HG03066 (cell line): ENCODE results near the gene CCDC77.

Experiments
- ATAC-seq: cut with Tn5 transposase; IDR thresholded peaks from one replicate; pipeline ENCODE4 v1.9.1; 2021; ENCODE audit warnings: low read depth; ENCODE audit not compliant: unreplicated experiment

Gene CCDC77

DNA sequence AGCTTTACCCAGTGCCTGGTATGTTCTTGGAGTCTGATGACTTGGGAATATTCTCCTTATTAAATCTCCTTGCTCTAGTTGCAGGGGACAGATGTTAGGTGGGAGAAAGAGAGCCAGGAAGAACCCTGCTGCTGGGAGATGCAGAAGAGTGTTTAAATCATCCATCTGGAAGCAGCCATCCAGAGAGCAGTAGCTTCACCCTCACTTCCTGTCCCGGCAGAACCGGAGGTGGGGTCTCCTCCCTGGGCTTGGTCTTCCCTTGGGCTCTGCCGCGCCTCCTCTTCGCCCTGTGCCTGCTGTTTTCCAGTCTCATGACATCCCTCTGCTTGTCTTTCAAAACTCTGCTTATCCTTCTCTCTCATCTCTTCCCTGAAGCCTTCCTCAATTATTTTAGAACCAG lies 73.8 kb downstream of the CCDC77 start:
- ATAC-seq, result no peak

DNA sequence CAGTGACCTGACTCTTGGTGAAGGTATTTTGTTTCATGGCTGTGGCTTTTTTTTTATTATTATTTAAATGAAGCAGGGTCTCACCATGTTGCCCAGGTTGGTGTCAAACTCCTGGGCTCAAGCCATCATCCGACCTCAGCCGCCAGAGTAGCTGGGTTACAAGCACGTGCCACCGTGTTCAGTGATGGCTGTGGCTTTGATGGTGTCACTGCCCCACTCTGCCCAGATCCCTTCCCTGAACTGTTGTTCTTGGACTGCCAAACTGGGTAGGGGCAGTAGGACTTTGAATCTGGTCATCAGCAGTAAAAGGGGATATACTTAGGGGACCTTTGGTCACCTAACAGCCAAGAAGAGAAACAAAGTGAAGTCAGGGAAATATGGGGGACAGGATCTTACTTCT lies 77.7 kb downstream of the CCDC77 start:
- no peak for ATAC-seq

- no peak for ATAC-seq
Measured at GRCh38 chr12:480831-481816, 79.7 kb downstream of the CCDC77 start.

DNA sequence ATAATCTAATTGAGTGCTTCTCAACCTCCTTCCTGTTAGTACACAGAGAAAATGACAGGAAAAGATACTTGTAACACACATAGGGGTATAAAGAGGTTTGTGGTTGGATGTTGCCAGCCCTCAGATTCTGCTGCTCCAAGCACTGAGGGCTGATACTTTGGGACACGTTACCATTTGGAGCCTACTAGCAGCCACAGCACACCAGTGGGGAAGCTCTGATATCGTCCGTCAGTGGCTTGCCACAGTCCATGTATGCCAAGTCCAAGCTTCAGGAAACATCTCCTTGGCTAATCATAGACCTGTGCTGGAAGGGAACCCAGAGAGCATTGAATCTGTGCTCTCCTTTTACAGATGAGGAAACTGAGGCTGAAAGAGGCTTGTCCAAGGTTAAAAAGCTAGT lies 80.6 kb downstream of the CCDC77 start:
- no peak for ATAC-seq

GRCh38 chr12:484096-484495 lies 82.7 kb downstream of the CCDC77 start:
- ATAC-seq, result no peak

DNA sequence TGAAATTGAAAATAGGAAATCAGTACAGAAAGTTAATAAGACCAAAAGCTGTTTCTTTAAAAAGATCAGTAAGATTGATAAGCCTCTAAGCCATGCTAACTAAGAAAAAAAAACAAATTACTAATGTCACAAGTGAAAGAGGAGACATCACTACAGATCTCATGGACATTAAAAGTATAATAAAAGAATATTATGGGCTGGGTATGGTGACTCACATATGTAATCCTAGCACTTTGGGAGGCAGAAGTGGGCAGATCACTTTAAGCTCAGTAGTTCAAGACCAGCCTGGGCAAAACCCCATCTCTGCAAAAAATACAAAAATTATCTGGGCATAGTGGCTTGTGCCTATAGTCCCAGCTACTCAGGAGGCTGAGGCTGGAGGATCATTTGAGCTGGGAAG lies 88.8 kb downstream of the CCDC77 start:
- no peak for ATAC-seq
